ENCODE data around the gene ADCY9.

Gene ADCY9

GRCh38 chr16:4016658-4017057 lies 99.6 kb downstream of the ADCY9 start:
- H3K36me3 ChIP-seq (ENCODE audit: control insufficient read depth in 2 of 2, insufficient read depth in 1 of 2, low read length in 2 of 2), result no peaks in the 10 kb centered on the region
- ChIA-PET CTCF (no interaction called here), POLR2A (interaction anchor here (1.1 kb wide), 1 partner anchor 257 kb away, joined by 3 read pairs; the partner anchor contains the start of gene TFAP4)
- peaks cover 3% of the 10 kb centered on the region for H3K4me1 ChIP-seq (ENCODE audit: control insufficient read depth, insufficient read depth, low read length)
- no peak overlapping the region for H3K27ac ChIP-seq (ENCODE audit: extremely low read depth, low read depth, low read length)
- H3K9me3 ChIP-seq (ENCODE audit: control insufficient read depth, insufficient read depth, low read depth, low read length), result no peaks in the 10 kb centered on the region
- TF ChIP-seq KLF10 (tag by site-specific recombination; IDR thresholded peaks at IDR 0.05), result no peak
- TF ChIP-seq ZNF610 (tag by site-specific recombination; IDR thresholded peaks at IDR 0.05; ENCODE audit: borderline replicate concordance), result no peak
- TF ChIP-seq ZFP69B (tag by site-specific recombination; IDR thresholded peaks at IDR 0.05), result no peak
- TF ChIP-seq ZSCAN5A (tag by site-specific recombination; IDR thresholded peaks at IDR 0.05), result no peak
- TF ChIP-seq ZNF391 (tag by site-specific recombination; IDR thresholded peaks at IDR 0.05; ENCODE audit: borderline replicate concordance, low read depth), result no peak
- TF ChIP-seq ZNF266 (tag by site-specific recombination; IDR thresholded peaks at IDR 0.05; ENCODE audit: low read depth), result no peak
- no peak for TF ChIP-seq ZNF155 (tag by site-specific recombination; IDR thresholded peaks at IDR 0.05)
- no peak for TF ChIP-seq ZSCAN16 (tag by site-specific recombination; IDR thresholded peaks at IDR 0.05)
- no peak for TF ChIP-seq HIC1 (tag by site-specific recombination; IDR thresholded peaks at IDR 0.05)
- TF ChIP-seq HOXC10 (CRISPR knock-in tag; IDR thresholded peaks at IDR 0.05), result no peak
- no peak for TF ChIP-seq ZNF211 (tag by site-specific recombination; IDR thresholded peaks at IDR 0.05; ENCODE audit: low read depth)
- TF ChIP-seq ZNF670 (tag by site-specific recombination; IDR thresholded peaks at IDR 0.05; ENCODE audit: low read depth), result no peak
- TF ChIP-seq ZBTB11 (tag by site-specific recombination; conservative IDR thresholded peaks at IDR 0.05; ENCODE audit: low read depth), result no peak
- TF ChIP-seq ZNF585B (tag by site-specific recombination; IDR thresholded peaks at IDR 0.05), result no peak
- no peak for TF ChIP-seq ZNF335 (tag by site-specific recombination; conservative IDR thresholded peaks at IDR 0.05)
- TF ChIP-seq ZNF311 (tag by site-specific recombination; IDR thresholded peaks at IDR 0.05; ENCODE audit: borderline replicate concordance), result no peak
- TF ChIP-seq HOXA7 (CRISPR knock-in tag; IDR thresholded peaks at IDR 0.05; ENCODE audit: borderline replicate concordance), result no peak
- no peak for TF ChIP-seq SP7 (tag by site-specific recombination; IDR thresholded peaks at IDR 0.05)
- TF ChIP-seq ZNF558 (tag by site-specific recombination; IDR thresholded peaks at IDR 0.05), result no peak
- TF ChIP-seq ZNF18 (tag by site-specific recombination; IDR thresholded peaks at IDR 0.05), result no peak
- H3K4me3 ChIP-seq (ENCODE audit: low read depth, low read length), result no peak overlapping the region
